Prostate gland (tissue), 2 donors: ENCODE measurements around the gene DAB1. TPM values are rescaled to one million over a fixed set of nuclear protein-coding genes. Genes with fewer than 3 reads are reported as not detected.

Source experiments
- DNase-seq: peaks from one replicate; pipeline ENCODE4 v3.0.0-alpha.2; 2019; ENCODE audit warnings: low spot score
- H3K27ac ChIP-seq, 2 donors: fragments of 200-600 bp; sonication (generic); 2 replicates each; pipeline ENCODE4 v1.5.1; 2017 to 2019
- H3K27me3 ChIP-seq: fragments of 200-600 bp; sonication (generic); replicated peaks from 2 replicates; pipeline ENCODE4 v1.5.1; 2019; ENCODE audit not compliant: insufficient read depth
- H3K36me3 ChIP-seq, 2 donors: fragments of 200-600 bp; sonication (generic); 1 replicate in 1 of 2; 2 replicates in 1 of 2; pipeline versions ENCODE4 v1.5.1 to v1.8.1; 2017 to 2019
- H3K4me1 ChIP-seq: fragments of 200-600 bp; sonication (generic); replicated peaks from 2 replicates; pipeline ENCODE4 v1.5.1; 2019
- H3K4me3 ChIP-seq, 2 donors: fragments of 200-600 bp; sonication (generic); 2 replicates each; pipeline ENCODE4 v1.5.1; 2017 to 2019
- H3K9me3 ChIP-seq: fragments of 200-600 bp; sonication (generic); 2 replicates; pipeline ENCODE4 v1.5.1; 2017
- POLR2A ChIP-seq: fragments of 450-650 bp; IDR thresholded peaks from one replicate; pipeline ENCODE4 v1.6.1; 2016; ENCODE audit warnings: antibody characterized with exemption, mild to moderate bottlenecking
- POLR2AphosphoS5 ChIP-seq: sonication (generic); formaldehyde crosslinking; IDR thresholded peaks from one replicate; pipeline ENCODE4 v1.6.1; 2017; ENCODE audit warnings: antibody characterized with exemption
- WGBS: methylation state at CpG from one replicate; pipeline ENCODE4 v1.1.5; 2018; 5-methylcytosine and 5-hydroxymethylcytosine counted together
- intact Hi-C: fragments of 100-400 bp; cut with DNase I; formaldehyde crosslinking; loops from one replicate; pipeline ENCODE4 v1.14.2; 2022
- total RNA-seq, 2 donors: library from RNA; depleted of rRNA; stranded (reverse); fragments of >200 nt; gene quantifications; one replicate each; pipeline ENCODE4 v1.1.0, GENCODE V29; 2016
- TF ChIP-seq, protein P1 (sequence below), 4 experiments: fragments of 200-600 bp in 2 of 4; fragments of 450-650 bp in 2 of 4; sonication (generic) in 2 of 4; IDR thresholded peaks; 1 replicate in 3 of 4; 2 replicates in 1 of 4; pipeline ENCODE4 v1.5.1; 2016 to 2019; ENCODE audit warnings: antibody characterized with exemption in 4 of 4, mild to moderate bottlenecking in 2 of 4, moderate library complexity in 2 of 4

The DAB1 gene
- total RNA-seq, 2 donors from 2014 or later, result 0.64 to 3.6 TPM

DNA sequence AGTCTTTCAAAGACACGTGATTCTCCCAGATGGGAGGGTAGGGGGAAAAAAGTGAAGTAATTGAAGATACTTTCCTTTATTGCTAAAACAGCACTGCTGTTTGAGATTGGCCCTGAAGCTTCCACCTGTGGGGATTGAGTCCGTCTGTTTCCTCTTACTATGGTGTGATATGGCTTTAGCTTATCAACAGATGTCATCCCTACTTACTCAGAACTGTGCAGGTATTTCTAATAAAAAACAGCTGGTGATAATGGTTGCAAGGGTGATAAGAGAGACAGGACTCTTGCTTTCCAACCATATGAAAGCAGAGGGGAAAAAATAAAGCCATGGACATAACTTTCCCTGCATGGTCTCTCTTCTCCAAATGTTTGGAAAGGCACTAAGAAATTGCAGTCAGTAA is 416.4 kb downstream of the DAB1 start:
- Histone ChIP-seq H3K36me3 (no peaks in the 10 kb centered on the region), H3K4me1 (no peaks in the 10 kb centered on the region), H3K27me3 (no peaks in the 10 kb centered on the region), H3K4me3 (no peak overlapping the region), H3K27ac (no peak overlapping the region), H3K9me3 (no peaks in the 10 kb centered on the region)
- intact Hi-C loops, result no loop called here
- WGBS, result 80% methylated on average over 2 of the region's 2 CpGs
- TF ChIP-seq POLR2A (no peak), POLR2AphosphoS5 (no peak)
- TF ChIP-seq, protein P1, sequence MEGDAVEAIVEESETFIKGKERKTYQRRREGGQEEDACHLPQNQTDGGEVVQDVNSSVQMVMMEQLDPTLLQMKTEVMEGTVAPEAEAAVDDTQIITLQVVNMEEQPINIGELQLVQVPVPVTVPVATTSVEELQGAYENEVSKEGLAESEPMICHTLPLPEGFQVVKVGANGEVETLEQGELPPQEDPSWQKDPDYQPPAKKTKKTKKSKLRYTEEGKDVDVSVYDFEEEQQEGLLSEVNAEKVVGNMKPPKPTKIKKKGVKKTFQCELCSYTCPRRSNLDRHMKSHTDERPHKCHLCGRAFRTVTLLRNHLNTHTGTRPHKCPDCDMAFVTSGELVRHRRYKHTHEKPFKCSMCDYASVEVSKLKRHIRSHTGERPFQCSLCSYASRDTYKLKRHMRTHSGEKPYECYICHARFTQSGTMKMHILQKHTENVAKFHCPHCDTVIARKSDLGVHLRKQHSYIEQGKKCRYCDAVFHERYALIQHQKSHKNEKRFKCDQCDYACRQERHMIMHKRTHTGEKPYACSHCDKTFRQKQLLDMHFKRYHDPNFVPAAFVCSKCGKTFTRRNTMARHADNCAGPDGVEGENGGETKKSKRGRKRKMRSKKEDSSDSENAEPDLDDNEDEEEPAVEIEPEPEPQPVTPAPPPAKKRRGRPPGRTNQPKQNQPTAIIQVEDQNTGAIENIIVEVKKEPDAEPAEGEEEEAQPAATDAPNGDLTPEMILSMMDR (IDR thresholded peaks at IDR 0.05), result no peak
- no peak for DNase-seq

DNA sequence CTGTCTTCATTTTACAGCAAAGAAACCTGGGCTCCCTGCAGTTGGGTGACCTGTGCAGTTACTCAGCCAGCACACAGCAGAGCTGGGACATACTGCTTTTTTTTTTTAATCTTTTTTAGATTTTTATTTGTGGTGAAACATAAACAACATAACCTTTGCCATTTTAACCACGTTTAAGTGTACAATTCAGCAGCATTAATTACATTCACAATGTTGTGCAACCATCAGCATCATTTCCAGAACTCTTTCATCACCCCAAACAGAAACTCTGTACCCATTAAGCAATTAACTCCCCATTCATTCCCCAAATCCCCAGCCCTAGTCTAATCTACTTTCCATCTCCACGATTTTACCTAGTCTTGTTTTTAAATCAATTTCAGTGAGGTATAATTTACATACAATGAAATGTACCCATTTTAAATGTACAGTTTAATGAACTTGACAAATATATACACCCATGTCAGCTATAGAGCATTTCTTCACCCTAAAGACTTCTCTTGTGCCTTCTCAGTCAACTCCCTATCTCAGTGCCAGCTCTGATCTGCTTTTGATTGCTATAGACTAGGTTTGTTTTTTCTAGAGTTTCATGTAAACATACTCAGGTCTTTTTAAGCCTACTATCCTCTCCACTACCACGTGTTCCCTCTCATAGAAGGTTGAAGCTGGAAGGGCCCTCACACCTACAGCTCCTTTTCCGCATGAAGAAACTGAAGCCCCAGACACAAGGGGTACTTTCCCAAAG is 420.3 kb downstream of the DAB1 start:
- Histone ChIP-seq H3K4me1 (no peaks in the 10 kb centered on the region), H3K4me3 (no peak overlapping the region), H3K36me3 (no peaks in the 10 kb centered on the region), H3K27ac (no peak overlapping the region), H3K27me3 (no peaks in the 10 kb centered on the region), H3K9me3 (no peaks in the 10 kb centered on the region)
- TF ChIP-seq, protein P1 (IDR thresholded peaks at IDR 0.05), result no peak
- intact Hi-C loops, result no loop called here
- no peak for DNase-seq
- 58% methylated on average over 4 of the region's 4 CpGs for WGBS

DNA sequence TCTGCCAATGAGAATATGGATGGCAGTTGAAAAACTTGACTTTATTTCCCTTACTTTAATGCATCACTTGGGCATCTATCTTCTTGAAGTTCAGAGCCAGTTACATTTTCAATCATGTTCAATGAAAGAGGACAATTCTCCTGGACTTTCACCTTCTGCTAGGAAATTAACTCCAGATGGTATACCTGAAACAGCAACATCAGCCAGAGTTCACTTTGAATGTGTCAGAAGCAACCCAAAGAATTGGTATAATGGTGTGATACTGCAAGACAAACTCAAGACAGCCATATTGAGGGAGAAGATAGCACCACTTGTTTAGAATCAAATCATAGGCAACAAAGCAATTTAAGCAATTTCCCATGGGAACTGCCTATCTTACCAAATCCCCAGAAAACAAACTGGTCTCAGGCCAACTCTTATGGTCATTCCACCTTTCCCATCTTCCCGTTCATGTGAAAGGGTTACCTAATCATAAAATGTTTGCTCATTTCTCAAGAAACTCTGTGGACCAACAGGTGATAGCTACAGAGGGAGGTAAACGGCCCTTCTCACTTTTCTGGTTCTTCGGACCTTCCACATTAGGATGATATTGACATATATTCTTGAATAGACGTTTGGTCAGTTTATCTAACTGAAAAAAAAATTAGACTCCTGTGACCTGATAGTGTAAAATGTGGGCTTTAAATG is 428.3 kb downstream of the DAB1 start:
- Histone ChIP-seq H3K9me3 (no peaks in the 10 kb centered on the region), H3K4me3 (no peak overlapping the region), H3K27ac (no peak overlapping the region), H3K27me3 (no peaks in the 10 kb centered on the region), H3K4me1 (no peaks in the 10 kb centered on the region), H3K36me3 (no peaks in the 10 kb centered on the region)
- no peak for DNase-seq
- 86% methylated on average over 4 of the region's 4 CpGs for WGBS
- intact Hi-C loops, result no loop called here
- TF ChIP-seq POLR2A (no peak), POLR2AphosphoS5 (no peak)
- TF ChIP-seq, protein P1 (IDR thresholded peaks at IDR 0.05), result no peak

DNA sequence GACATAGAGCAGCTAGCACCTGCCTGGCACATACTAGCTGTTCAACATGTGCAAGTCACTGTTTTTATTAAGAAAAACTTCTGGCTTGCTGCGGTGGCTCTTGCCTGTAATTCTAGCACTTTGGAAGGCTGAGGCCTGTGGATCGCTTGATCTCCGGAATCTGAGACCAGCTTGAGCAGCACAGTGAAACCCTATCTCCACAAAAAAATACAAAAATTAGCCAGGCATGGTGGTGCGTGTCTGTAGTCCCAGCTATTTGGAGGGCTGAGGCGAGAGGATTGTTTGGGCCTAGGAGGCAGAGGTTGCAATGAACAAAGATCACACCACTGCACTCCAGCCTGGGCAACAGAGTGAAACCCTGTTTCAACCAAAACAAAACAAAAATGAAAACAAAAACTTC is 430.4 kb downstream of the DAB1 start:
- Histone ChIP-seq H3K4me3 (no peak overlapping the region), H3K27ac (no peak overlapping the region), H3K36me3 (no peaks in the 10 kb centered on the region), H3K27me3 (no peaks in the 10 kb centered on the region), H3K4me1 (no peaks in the 10 kb centered on the region), H3K9me3 (no peaks in the 10 kb centered on the region)
- intact Hi-C loops, result no loop called here
- 73% methylated on average over 5 of the region's 5 CpGs for WGBS
- TF ChIP-seq, protein P1 (IDR thresholded peaks at IDR 0.05), result no peak
- no peak for TF ChIP-seq POLR2AphosphoS5
- no peak for TF ChIP-seq POLR2A
- DNase-seq, result no peak
